GM12878 (cell line): Measurements from ENCODE around the gene INTS2. TPM values are rescaled to one million over a fixed set of nuclear protein-coding genes. Genes with fewer than 3 reads are reported as not detected.

Source experiments
- ATAC-seq: fragments of 200-7000 bp; cut with Tn5 transposase; 3 replicates; pipeline ENCODE4 v1.9.1; 2020; ENCODE audit warnings: mild to moderate bottlenecking, moderate library complexity
- BruUV-seq: library from RNA; stranded (reverse); fragments of 400-500 nt; replicated peaks from 2 replicates; lab custom pipeline; 2021; lab: Mats Ljungman, UMichigan
- CTCF ChIA-PET: fragments of 300-600 bp; sonication (Branson Sonifier 250); formaldehyde crosslinking; extraction: SDS; loops from one replicate; lab custom pipeline; 2021; ENCODE audit warnings: inconsistent platforms; lab: Yijun Ruan, JAX
- POLR2A ChIA-PET: fragments of 350-600 bp; formaldehyde crosslinking; extraction: SDS; loops from one replicate; lab custom pipeline; 2021; ENCODE audit warnings: inconsistent platforms; lab: Charles Lee
- RAD21 ChIA-PET: fragments of 300-600 bp; sonication (Branson Sonifier 250); formaldehyde crosslinking; loops from one replicate; lab custom pipeline; 2023; ENCODE audit warnings: antibody characterized with exemption; ENCODE audit not compliant: unreplicated experiment; lab: Charles Lee
- SMC1A ChIA-PET: fragments of 300-600 bp; sonication (Branson Sonifier 250); formaldehyde crosslinking; loops from one replicate; lab custom pipeline; 2023; ENCODE audit not compliant: unreplicated experiment, uncharacterized antibody; lab: Charles Lee
- DNase-seq: peaks from one replicate; pipeline ENCODE4 v3.0.0-alpha.2; 2011; ENCODE audit warnings: low read depth, low spot score
- FAIRE-seq: peaks from 3 replicates; lab custom pipeline; 2011; peaks lifted over from hg19 to GRCh38; lab: Jason Lieb, UNC
- H2AFZ ChIP-seq: 2 replicates; pipeline ENCODE4 v1.6.0; 2011; ENCODE audit warnings: low read depth, low read length, control low read depth; ENCODE audit not compliant: control insufficient read depth
- H3K27ac ChIP-seq: 2 replicates; pipeline ENCODE4 v1.5.1; 2011; ENCODE audit warnings: control low read depth; ENCODE audit not compliant: control insufficient read depth, insufficient read depth
- H3K27me3 ChIP-seq, 2 experiments: replicated peaks in 1 of 2; 2 replicates each; pipeline versions ENCODE4 v1.6.0 to v1.6.1; 2011; ENCODE audit warnings: low read length in 1 of 2; ENCODE audit not compliant: control insufficient read depth in 2 of 2, insufficient read depth in 2 of 2
- H3K36me3 ChIP-seq, 2 experiments: 2 replicates each; pipeline ENCODE4 v1.5.1; 2011; ENCODE audit warnings: low read length in 1 of 2; ENCODE audit not compliant: control insufficient read depth in 2 of 2, insufficient read depth in 2 of 2
- H3K4me1 ChIP-seq: 2 replicates; pipeline ENCODE4 v1.6.1; 2011; ENCODE audit warnings: mild to moderate bottlenecking, low read length, moderate library complexity, mixed read lengths; ENCODE audit not compliant: control insufficient read depth, insufficient read depth
- H3K4me2 ChIP-seq: 2 replicates; pipeline ENCODE4 v1.6.0; 2011; ENCODE audit warnings: control low read depth; ENCODE audit not compliant: control insufficient read depth, insufficient read depth
- H3K4me3 ChIP-seq: fragments of 200-600 bp; sonication (generic); 2 replicates; pipeline ENCODE4 v1.5.1; 2016
- H3K79me2 ChIP-seq: 2 replicates; pipeline ENCODE4 v1.6.0; 2011; ENCODE audit warnings: low read length; ENCODE audit not compliant: control insufficient read depth, insufficient read depth
- H3K9ac ChIP-seq: 2 replicates; pipeline ENCODE4 v1.8.0; 2011; ENCODE audit warnings: low read length, control low read depth, mixed read lengths; ENCODE audit not compliant: control insufficient read depth, insufficient read depth
- H3K9me3 ChIP-seq: replicated peaks from 3 replicates; pipeline ENCODE4 v1.5.1; 2011; ENCODE audit warnings: mild to moderate bottlenecking, low read length; ENCODE audit not compliant: control insufficient read depth, insufficient read depth
- H4K20me1 ChIP-seq: 2 replicates; pipeline ENCODE4 v1.6.0; 2011; ENCODE audit not compliant: control insufficient read depth, insufficient read depth
- BHLHE40 ChIP-seq, 2 experiments: fragments of 450-650 bp in 1 of 2; IDR thresholded peaks; 2 replicates each; pipeline ENCODE4 v1.6.1; 2011 to 2017; ENCODE audit warnings: low read depth in 2 of 2, borderline replicate concordance in 1 of 2, improper control_type of control experiment in 1 of 2, low read length in 1 of 2, mild to moderate bottlenecking in 1 of 2
- CREB1 ChIP-seq: IDR thresholded peaks from 2 replicates; pipeline ENCODE4 v1.6.1; 2012; ENCODE audit warnings: low read depth, mild to moderate bottlenecking, inconsistent platforms
- FOXK2 ChIP-seq: fragments of 450-650 bp; IDR thresholded peaks from 2 replicates; pipeline ENCODE4 v1.6.1; 2017; ENCODE audit warnings: mild to moderate bottlenecking, moderate library complexity
- RELB ChIP-seq: fragments of 450-650 bp; IDR thresholded peaks from 2 replicates; pipeline ENCODE4 v1.6.1; 2017; ENCODE audit warnings: low read depth, mild to moderate bottlenecking, moderate library complexity
- SMAD1 ChIP-seq: fragments of 450-650 bp; IDR thresholded peaks from 2 replicates; pipeline ENCODE4 v1.6.1; 2018; ENCODE audit warnings: mild to moderate bottlenecking, low read depth; ENCODE audit not compliant: partially characterized antibody
- SP1 ChIP-seq: IDR thresholded peaks from one replicate; pipeline ENCODE4 v1.6.1; 2011; ENCODE audit warnings: low read depth, low read length
- ZSCAN29 ChIP-seq: fragments of 450-650 bp; IDR thresholded peaks from 2 replicates; pipeline ENCODE4 v1.6.1; 2017; ENCODE audit warnings: mild to moderate bottlenecking, moderate library complexity
- WGBS: methylation state at CpG from one replicate; pipeline ENCODE4 v1.1.6; 2016; ENCODE audit warnings: low lambda C conversion rate; ENCODE audit not compliant: insufficient replicate concordance, insufficient coverage; ENCODE audit errors: missing lambda C conversion rate; 5-methylcytosine and 5-hydroxymethylcytosine counted together
- in situ Hi-C: fragments of 300-500 bp; cut with MboI; formaldehyde crosslinking; loops from 9 replicates; pipeline ENCODE4 v1.14.3; 2018; ENCODE audit warnings: mixed read lengths
- intact Hi-C: fragments of 100-400 bp; cut with micrococcal nuclease; formaldehyde crosslinking; loops from one replicate; pipeline ENCODE4 v1.14.2; 2022; ENCODE audit not compliant: unreplicated experiment
- polyA plus RNA-seq, 11 experiments: library from polyadenylated mRNA; depleted of rRNA in 4 of 11; unstranded in 6 of 11; stranded (reverse) in 5 of 11; fragments of >200 nt; fragmentation: Nextera tagmentation in 4 of 11; fragmentation: Illumina TruSeq in 1 of 11; extraction: Ambion mirVana in 4 of 11; extraction: Trizol in 1 of 11; gene quantifications; 1 replicate in 1 of 11; 2 replicates in 10 of 11; pipeline versions ENCODE4 v1.2.1 to v1.2.3, GENCODE V29; 2011 to 2016; ENCODE audit warnings: inconsistent platforms in 2 of 11, missing spikeins in 2 of 11, low read depth in 1 of 11
- total RNA-seq, 4 experiments: library from RNA; depleted of rRNA in 3 of 4; stranded (reverse); fragments of >200 nt in 3 of 4; fragmentation: Illumina TruSeq in 1 of 4; extraction: Trizol in 1 of 4; gene quantifications; 2 replicates each; pipeline versions ENCODE4 v1.2.1 to v1.2.3, GENCODE V29; 2013 to 2021
- TF ChIP-seq, protein P1 (sequence below): fragments of 150-350 bp; IDR thresholded peaks from 2 replicates; pipeline ENCODE4 v1.6.1; 2014; ENCODE audit warnings: mild to moderate bottlenecking, low read depth, low read length
- TF ChIP-seq, protein P2 (sequence below): fragments of 450-650 bp; IDR thresholded peaks from 2 replicates; pipeline ENCODE4 v1.6.1; 2017; ENCODE audit warnings: mild to moderate bottlenecking

INTS2 gene
- total and polyA plus RNA-seq, 10 of the 15 experiments (the other 5 are each of a cell fraction or from before 2014, with no cell fraction given), result 2.8 to 22.2 (median 11.6) TPM

DNA sequence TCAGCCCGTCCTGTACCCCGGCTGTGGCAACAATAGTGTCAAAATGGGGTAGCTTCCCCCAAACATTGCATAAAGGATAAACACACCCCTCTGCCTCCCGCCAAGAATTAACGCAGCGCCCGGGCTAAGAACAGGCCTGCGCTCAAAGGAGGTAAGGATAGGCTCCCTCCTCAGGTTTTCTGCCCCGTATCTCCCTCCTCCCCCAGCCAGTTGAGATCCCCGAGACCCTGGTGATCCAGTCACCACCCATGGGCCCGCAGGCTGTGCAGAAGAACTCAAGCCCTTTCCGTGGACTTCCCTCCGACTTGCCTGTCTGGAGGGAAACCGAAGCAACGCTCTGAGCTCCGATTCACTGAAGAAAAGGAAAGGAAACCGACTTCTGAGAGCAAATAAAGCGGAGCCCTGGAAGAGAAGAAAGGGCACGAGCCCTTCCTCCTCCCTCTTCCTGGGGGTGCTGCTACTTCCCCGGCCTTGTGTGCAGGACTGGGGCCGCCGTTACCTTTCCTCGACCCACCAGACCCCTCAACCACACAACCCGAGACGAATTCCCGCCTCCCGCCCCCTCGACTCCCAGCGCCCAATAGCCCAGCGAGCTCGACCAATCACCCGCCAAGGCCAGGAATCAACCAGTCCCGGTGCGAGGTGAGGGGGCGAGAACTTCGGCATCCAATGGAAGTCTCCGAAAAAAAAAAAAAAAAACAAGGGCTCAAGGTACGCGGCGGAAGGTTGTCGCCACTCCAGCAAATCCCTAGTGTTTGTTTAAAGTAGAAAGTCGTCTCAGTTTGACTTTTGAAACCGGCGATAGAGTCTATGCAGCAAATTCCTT lies 64.6 kb downstream of the INTS2 start, which contains the start of gene BRIP1 (continued):
- TF ChIP-seq, protein P1, sequence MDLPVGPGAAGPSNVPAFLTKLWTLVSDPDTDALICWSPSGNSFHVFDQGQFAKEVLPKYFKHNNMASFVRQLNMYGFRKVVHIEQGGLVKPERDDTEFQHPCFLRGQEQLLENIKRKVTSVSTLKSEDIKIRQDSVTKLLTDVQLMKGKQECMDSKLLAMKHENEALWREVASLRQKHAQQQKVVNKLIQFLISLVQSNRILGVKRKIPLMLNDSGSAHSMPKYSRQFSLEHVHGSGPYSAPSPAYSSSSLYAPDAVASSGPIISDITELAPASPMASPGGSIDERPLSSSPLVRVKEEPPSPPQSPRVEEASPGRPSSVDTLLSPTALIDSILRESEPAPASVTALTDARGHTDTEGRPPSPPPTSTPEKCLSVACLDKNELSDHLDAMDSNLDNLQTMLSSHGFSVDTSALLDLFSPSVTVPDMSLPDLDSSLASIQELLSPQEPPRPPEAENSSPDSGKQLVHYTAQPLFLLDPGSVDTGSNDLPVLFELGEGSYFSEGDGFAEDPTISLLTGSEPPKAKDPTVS, result no peak
- no peak for TF ChIP-seq SMAD1
- peak; percentile 96 for TF ChIP-seq SP1
- TF ChIP-seq, protein P2, sequence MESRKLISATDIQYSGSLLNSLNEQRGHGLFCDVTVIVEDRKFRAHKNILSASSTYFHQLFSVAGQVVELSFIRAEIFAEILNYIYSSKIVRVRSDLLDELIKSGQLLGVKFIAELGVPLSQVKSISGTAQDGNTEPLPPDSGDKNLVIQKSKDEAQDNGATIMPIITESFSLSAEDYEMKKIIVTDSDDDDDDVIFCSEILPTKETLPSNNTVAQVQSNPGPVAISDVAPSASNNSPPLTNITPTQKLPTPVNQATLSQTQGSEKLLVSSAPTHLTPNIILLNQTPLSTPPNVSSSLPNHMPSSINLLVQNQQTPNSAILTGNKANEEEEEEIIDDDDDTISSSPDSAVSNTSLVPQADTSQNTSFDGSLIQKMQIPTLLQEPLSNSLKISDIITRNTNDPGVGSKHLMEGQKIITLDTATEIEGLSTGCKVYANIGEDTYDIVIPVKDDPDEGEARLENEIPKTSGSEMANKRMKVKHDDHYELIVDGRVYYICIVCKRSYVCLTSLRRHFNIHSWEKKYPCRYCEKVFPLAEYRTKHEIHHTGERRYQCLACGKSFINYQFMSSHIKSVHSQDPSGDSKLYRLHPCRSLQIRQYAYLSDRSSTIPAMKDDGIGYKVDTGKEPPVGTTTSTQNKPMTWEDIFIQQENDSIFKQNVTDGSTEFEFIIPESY, result no peak
- peak; percentile 53; the same call in 1 of the 2 replicates for TF ChIP-seq CREB1

DNA sequence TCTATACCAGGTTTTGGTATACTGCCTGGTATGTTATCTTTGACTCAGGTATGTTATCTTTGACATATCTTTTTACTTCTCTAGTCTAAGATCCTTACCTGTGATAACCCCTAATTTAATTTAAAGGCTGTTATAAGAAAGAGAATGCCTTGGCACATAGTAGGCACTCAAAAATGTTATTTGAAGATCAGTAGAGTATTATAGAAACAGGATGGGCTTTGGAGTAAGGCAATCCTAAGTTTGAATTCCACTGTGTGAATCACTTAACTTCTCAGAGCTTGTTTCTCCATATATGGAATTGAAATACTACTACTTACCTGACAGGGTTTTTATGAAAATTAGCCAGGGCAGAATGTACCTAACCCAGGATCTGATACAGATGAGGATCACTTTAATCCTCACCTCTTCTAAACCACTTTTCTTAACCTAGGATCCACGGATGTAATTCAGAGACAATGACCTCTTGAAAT lies 65.6 kb downstream of the INTS2 start:
- TF ChIP-seq FOXK2, result no peak
- no peak for TF ChIP-seq BHLHE40 (IDR thresholded peaks at IDR 0.05; ENCODE audit: borderline replicate concordance in 1 of 2, low read depth in 2 of 2, low read length in 1 of 2)
- TF ChIP-seq ZSCAN29, result no peak
- TF ChIP-seq RELB, result no peak
- CTCF ChIA-PET, result interaction anchor here (0.6 to 4.9 kb wide), 12 partner anchors 11 to 1277 kb away, joined by 3 to 52 read pairs (median 4); no protein-coding TSS in a partner anchor
- intact Hi-C loops (loop anchor here (5.0 kb wide), 1 partner anchor 245 kb away; no protein-coding TSS in a partner anchor), in situ Hi-C loops (no loop called here)
- Histone ChIP-seq H3K27ac (peak overlapping the region; percentile 97), H3K4me3 (peak overlapping the region; percentile 98), H3K9ac (peak overlapping the region; percentile 96), H2AFZ (peak overlapping the region; percentile 11), H3K9me3 (no peaks in the 10 kb centered on the region), H3K79me2 (peaks cover 27% of the 10 kb centered on the region), H3K36me3 (peaks cover 0 to 3% of the 10 kb centered on the region in 2 experiments; a peak in 1 of 4 replicates), H3K4me1 (peaks cover 3% of the 10 kb centered on the region; the same call in 1 of the 2 replicates), H3K27me3 (no peaks in the 10 kb centered on the region), H3K4me2 (peak overlapping the region; percentile 88), H4K20me1 (no peaks in the 10 kb centered on the region)
- RAD21 ChIA-PET, result interaction anchor here (0.5 to 5.0 kb wide), 9 partner anchors 10 to 340 kb away, joined by 3 to 31 read pairs (median 3); no protein-coding TSS in a partner anchor
- WGBS, result 0% methylated on average over 1 of the region's 1 CpG
- POLR2A ChIA-PET, result interaction anchor here (2.2 kb wide), 1 partner anchor 23 kb away, joined by 6 read pairs; no protein-coding TSS in a partner anchor
- DNase-seq (no peak), FAIRE-seq (peak; percentile 47), ATAC-seq (no peak; the same call in 2 of the 3 replicates)
- SMC1A ChIA-PET, result interaction anchor here (0.6 to 6.0 kb wide), 13 partner anchors 11 to 450 kb away, joined by 3 to 35 read pairs (median 3); no protein-coding TSS in a partner anchor
- no TSS peak for BruUV-seq
